ENCODE results near the gene DST. TPM values are rescaled to one million over a fixed set of nuclear protein-coding genes. Genes with fewer than 3 reads are reported as not detected.

DST gene
- total RNA-seq, 1 experiment from 2014 or later, result 144 TPM

GRCh38 chr6:56616967-56617366, 25.7 kb downstream of the DST start:
- Histone ChIP-seq H4K20me1 (ENCODE audit: insufficient read depth) (no peaks in the 10 kb centered on the region), H3K4me3 (replicated peaks in 1 of 2; ENCODE audit: low read depth in 1 of 2, low read length in 2 of 2) (no peak overlapping the region), H3K36me3 (ENCODE audit: control insufficient read depth in 1 of 2, insufficient read depth in 2 of 2, low read length in 2 of 2) (peaks cover 10 to 31% of the 10 kb centered on the region in 2 experiments; a peak in 3 of 4 replicates), H3K9me2 (ENCODE audit: insufficient read depth) (no peaks in the 10 kb centered on the region), H3K9me3 (ENCODE audit: control insufficient read depth in 1 of 2, insufficient read depth in 1 of 2, low read depth in 1 of 2, low read length in 2 of 2) (no peaks in the 10 kb centered on the region), H3K4me2 (ENCODE audit: low read length) (no peak overlapping the region), H3K27me3 (ENCODE audit: insufficient read depth, low read length) (no peaks in the 10 kb centered on the region), H3K79me2 (ENCODE audit: insufficient read depth, low read length) (no peaks in the 10 kb centered on the region), H3K4me1 (ENCODE audit: control insufficient read depth in 1 of 2, insufficient read depth in 2 of 2, low read length in 2 of 2) (no peaks in the 10 kb centered on the region), H2AFZ (ENCODE audit: low read depth, low read length, poor library complexity, severe bottlenecking) (no peak overlapping the region), H3K27ac (ENCODE audit: low read depth, low read length) (no peak overlapping the region), H3K9ac (ENCODE audit: low read length) (no peak overlapping the region)
- ChIA-PET POLR2A (no interaction called here), RAD21 (ENCODE audit: low non-redundant PET in 1 of 2, low total read pairs in 2 of 2, uncharacterized antibody in 2 of 2, unreplicated experiment in 2 of 2) (no interaction called here), CTCF (interaction anchor here (0.8 kb wide), 1 partner anchor 10 kb away, joined by 3 read pairs; no protein-coding TSS in a partner anchor)
- no peak for ATAC-seq
- intact Hi-C loops (cut with micrococcal nuclease), result no loop called here
- TF ChIP-seq ZFX (IDR thresholded peaks at IDR 0.05), result no peak
- no peak for TF ChIP-seq YY1 (IDR thresholded peaks at IDR 0.05; ENCODE audit: extremely low read depth, insufficient replicate concordance, low read depth, low read length)
- no peak for TF ChIP-seq JUND (IDR thresholded peaks at IDR 0.05)
- no peak for TF ChIP-seq FOSL1 (IDR thresholded peaks at IDR 0.05; ENCODE audit: low read depth)
- no peak for TF ChIP-seq POLR2AphosphoS5 (IDR thresholded peaks at IDR 0.05; ENCODE audit: low read depth, low read length)
- no peak for TF ChIP-seq SRF (IDR thresholded peaks at IDR 0.05; ENCODE audit: low read depth)
- no peak for TF ChIP-seq SIN3A (IDR thresholded peaks at IDR 0.05; ENCODE audit: low read depth)
- TF ChIP-seq POLR2A (IDR thresholded peaks at IDR 0.05; ENCODE audit: borderline replicate concordance, extremely low read depth, insufficient read depth, insufficient read length), result no peak
- TF ChIP-seq REST (IDR thresholded peaks at IDR 0.05; ENCODE audit: low read depth), result no peak
- TF ChIP-seq CTCF (IDR thresholded peaks at IDR 0.05 in 2 of 3, conservative IDR thresholded peaks at IDR 0.05 in 1 of 3; ENCODE audit: borderline replicate concordance in 1 of 3, insufficient read depth in 1 of 3, low read depth in 2 of 3, low read length in 2 of 3), result no peak
- BruUV-seq (replicated peaks), result no TSS peak
- DNase-seq (ENCODE audit: low read depth, low spot score), result no peak
